ENCODE data around the gene S100PBP. TPM values are rescaled to one million over a fixed set of nuclear protein-coding genes. Genes with fewer than 3 reads are reported as not detected.

S100PBP gene
- polyA plus RNA-seq, 1 experiment, result 43.7 TPM

- Histone ChIP-seq H3K9me3 (ENCODE audit: control insufficient read depth, insufficient read depth, low read length) (no peaks in the 10 kb centered on the region; the same call in 1 of the 2 replicates), H3K4me3 (ENCODE audit: low read depth, low read length) (no peak overlapping the region), H3K27ac (ENCODE audit: low read depth, low read length) (no peak overlapping the region), H3K27me3 (ENCODE audit: control insufficient read depth, insufficient read depth, low read length) (peaks cover 3% of the 10 kb centered on the region)
- DNase-seq (ENCODE audit: low read depth, low spot score), result no peak
- ChIA-PET POLR2A (interaction anchor here (1.0 kb wide), 1 partner anchor 208 kb away, joined by 3 read pairs; no protein-coding TSS in a partner anchor), CTCF (interaction anchor here (1.1 kb wide), 2 partner anchors 15 to 177 kb away, joined by 3 to 6 read pairs; no protein-coding TSS in a partner anchor)
- no peak for TF ChIP-seq CTCF (IDR thresholded peaks at IDR 0.05; ENCODE audit: low read depth, low read length)
Measured at GRCh38 chr1:32878183-32878582, 60.7 kb downstream of the S100PBP start.

- H3K9me3 ChIP-seq (ENCODE audit: control insufficient read depth, insufficient read depth, low read length), result no peaks in the 10 kb centered on the region; the same call in 1 of the 2 replicates
- no peak for DNase-seq (ENCODE audit: low read depth, low spot score)
- peaks cover 6% of the 10 kb centered on the region for H3K27me3 ChIP-seq (ENCODE audit: control insufficient read depth, insufficient read depth, low read length)
- no peak overlapping the region for H3K27ac ChIP-seq (ENCODE audit: low read depth, low read length)
- no peak overlapping the region for H3K4me3 ChIP-seq (ENCODE audit: low read depth, low read length)
- ChIA-PET CTCF (interaction anchor here (1.1 kb wide), 3 partner anchors 14 to 207 kb away, joined by 3 to 6 read pairs (median 3); no protein-coding TSS in a partner anchor), POLR2A (interaction anchor here (0.5 to 1.0 kb wide), 2 partner anchors 207 to 304 kb away, joined by 3 to 4 read pairs; no protein-coding TSS in a partner anchor)
- no peak for TF ChIP-seq CTCF (IDR thresholded peaks at IDR 0.05; ENCODE audit: low read depth, low read length)
Measured at GRCh38 chr1:32878637-32879041, 61.2 kb downstream of the S100PBP start.

- Histone ChIP-seq H3K9me3 (ENCODE audit: control insufficient read depth, insufficient read depth, low read length) (no peaks in the 10 kb centered on the region; the same call in 1 of the 2 replicates), H3K27ac (ENCODE audit: low read depth, low read length) (no peak overlapping the region), H3K27me3 (ENCODE audit: control insufficient read depth, insufficient read depth, low read length) (peaks cover 30% of the 10 kb centered on the region), H3K4me3 (ENCODE audit: low read depth, low read length) (no peak overlapping the region)
- DNase-seq (ENCODE audit: low read depth, low spot score), result no peak
- ChIA-PET CTCF (interaction anchor here (1.8 kb wide), 1 partner anchor 9 kb away, joined by 8 read pairs; no protein-coding TSS in a partner anchor), POLR2A (no interaction called here)
- TF ChIP-seq CTCF (IDR thresholded peaks at IDR 0.05; ENCODE audit: low read depth, low read length), result no peak
Measured at GRCh38 chr1:32881291-32881690, 63.8 kb downstream of the S100PBP start.

GRCh38 chr1:32881871-32882850 is 64.7 kb downstream of the S100PBP start:
- DNase-seq (ENCODE audit: low read depth, low spot score), result no peak
- ChIA-PET CTCF (interaction anchor here (0.6 to 1.8 kb wide), 2 partner anchors 10 to 53 kb away, joined by 3 to 8 read pairs; no protein-coding TSS in a partner anchor), POLR2A (interaction anchor here (0.5 kb wide), 1 partner anchor 61 kb away, joined by 3 read pairs; no protein-coding TSS in a partner anchor)
- peaks cover 3% of the 10 kb centered on the region; the same call in 1 of the 2 replicates for H3K9me3 ChIP-seq (ENCODE audit: control insufficient read depth, insufficient read depth, low read length)
- H3K27ac ChIP-seq (ENCODE audit: low read depth, low read length), result no peak overlapping the region
- H3K4me3 ChIP-seq (ENCODE audit: low read depth, low read length), result no peak overlapping the region
- peaks cover 35% of the 10 kb centered on the region for H3K27me3 ChIP-seq (ENCODE audit: control insufficient read depth, insufficient read depth, low read length)
- TF ChIP-seq CTCF (IDR thresholded peaks at IDR 0.05; ENCODE audit: low read depth, low read length), result no peak

All from AG04450 (cell line).